H9 (cell line): ENCODE measurements around the gene KCNH1. TPM values are rescaled to one million over a fixed set of nuclear protein-coding genes. Genes with fewer than 3 reads are reported as not detected.

ENCODE experiments used
- DNase-seq: peaks from one replicate; pipeline ENCODE4 v3.0.0-alpha.2; 2017
- H2AFZ ChIP-seq: one replicate; pipeline ENCODE4 v1.6.1; 2013; ENCODE audit warnings: mild to moderate bottlenecking, low read length, control low read depth, moderate library complexity
- H2AK5ac ChIP-seq: 2 replicates; pipeline ENCODE4 v1.6.1; 2013; ENCODE audit warnings: low read length, control low read depth, mixed read lengths; ENCODE audit not compliant: insufficient read length
- H2BK120ac ChIP-seq: one replicate; pipeline ENCODE4 v1.6.1; 2013; ENCODE audit warnings: low read depth, mild to moderate bottlenecking, low read length, control low read depth, inconsistent platforms; ENCODE audit not compliant: poor library complexity, severe bottlenecking
- H2BK12ac ChIP-seq: 2 replicates; pipeline ENCODE4 v1.6.1; 2013; ENCODE audit warnings: low read length, control low read depth, mixed read lengths, low read depth; ENCODE audit not compliant: insufficient read length
- H2BK15ac ChIP-seq: 2 replicates; pipeline ENCODE4 v1.6.1; 2013; ENCODE audit warnings: low read depth, low read length, control low read depth
- H2BK20ac ChIP-seq: one replicate; pipeline ENCODE4 v1.6.1; 2013; ENCODE audit warnings: low read depth, mild to moderate bottlenecking, low read length, control low read depth, inconsistent platforms; ENCODE audit not compliant: poor library complexity, severe bottlenecking
- H2BK5ac ChIP-seq: 2 replicates; pipeline ENCODE4 v1.6.1; 2013; ENCODE audit warnings: low read length, control low read depth, mixed read lengths; ENCODE audit not compliant: insufficient read length
- H3K14ac ChIP-seq: 2 replicates; pipeline ENCODE4 v1.6.1; 2013; ENCODE audit warnings: low read length, control low read depth; ENCODE audit not compliant: insufficient read depth
- H3K18ac ChIP-seq: 2 replicates; pipeline ENCODE4 v1.6.1; 2013; ENCODE audit warnings: low read depth, mild to moderate bottlenecking, mixed read lengths, low read length, control low read depth; ENCODE audit not compliant: insufficient read length
- H3K23ac ChIP-seq: 2 replicates; pipeline ENCODE4 v1.6.1; 2013; ENCODE audit warnings: low read length, control low read depth, mixed read lengths, low read depth; ENCODE audit not compliant: insufficient read length
- H3K23me2 ChIP-seq: 2 replicates; pipeline ENCODE4 v1.6.1; 2013; ENCODE audit warnings: low read depth, mild to moderate bottlenecking, mixed read lengths, low read length, control low read depth; ENCODE audit not compliant: insufficient read length, poor library complexity, severe bottlenecking
- H3K27ac ChIP-seq: 2 replicates; pipeline ENCODE4 v1.5.1; 2013; ENCODE audit warnings: low read length, control low read depth, mixed read lengths, low read depth; ENCODE audit not compliant: insufficient read length
- H3K27me3 ChIP-seq: 2 replicates; pipeline ENCODE4 v1.6.1; 2013; ENCODE audit warnings: low read length, control low read depth, inconsistent platforms; ENCODE audit not compliant: insufficient read depth
- H3K4ac ChIP-seq: 2 replicates; pipeline ENCODE4 v1.6.1; 2013; ENCODE audit warnings: low read depth, mild to moderate bottlenecking, control low read depth, inconsistent platforms, low read length, moderate library complexity
- H3K4me1 ChIP-seq: 2 replicates; pipeline ENCODE4 v1.6.1; 2013; ENCODE audit warnings: low read length, control low read depth, inconsistent platforms; ENCODE audit not compliant: insufficient read depth
- H3K4me2 ChIP-seq: 2 replicates; pipeline ENCODE4 v1.6.1; 2013; ENCODE audit warnings: low read length, control low read depth, mixed read lengths; ENCODE audit not compliant: insufficient read length, insufficient read depth
- H3K56ac ChIP-seq: 2 replicates; pipeline ENCODE4 v1.6.1; 2013; ENCODE audit warnings: low read depth, mild to moderate bottlenecking, mixed read lengths, low read length, control low read depth; ENCODE audit not compliant: insufficient read length
- H3K79me1 ChIP-seq: 2 replicates; pipeline ENCODE4 v1.6.1; 2013; ENCODE audit warnings: low read depth, mild to moderate bottlenecking, moderate library complexity, low read length, control low read depth, inconsistent platforms; ENCODE audit not compliant: insufficient read depth, poor library complexity, severe bottlenecking
- H3K79me2 ChIP-seq: 2 replicates; pipeline ENCODE4 v1.6.1; 2013; ENCODE audit warnings: low read length, control low read depth, inconsistent platforms; ENCODE audit not compliant: insufficient read depth
- H3K9ac ChIP-seq: 2 replicates; pipeline ENCODE4 v1.6.1; 2013; ENCODE audit warnings: low read length, control low read depth, mixed read lengths; ENCODE audit not compliant: insufficient read length; ENCODE audit errors: extremely low read depth
- H3K9me3 ChIP-seq: one replicate; pipeline ENCODE4 v1.6.1; 2013; ENCODE audit warnings: low read depth, low read length, inconsistent platforms; ENCODE audit not compliant: control insufficient read depth
- H3T11ph ChIP-seq: one replicate; pipeline ENCODE4 v1.6.1; 2013; ENCODE audit warnings: mild to moderate bottlenecking, low read length, control low read depth, inconsistent platforms
- H4K20me1 ChIP-seq: one replicate; pipeline ENCODE4 v1.6.1; 2013; ENCODE audit not compliant: control insufficient read depth, insufficient read length, insufficient read depth
- H4K5ac ChIP-seq: 2 replicates; pipeline ENCODE4 v1.6.1; 2013; ENCODE audit warnings: low read depth, mild to moderate bottlenecking, mixed read lengths, low read length, control low read depth; ENCODE audit not compliant: insufficient read length
- H4K8ac ChIP-seq: replicated peaks from 2 replicates; pipeline ENCODE4 v1.6.1; 2013; ENCODE audit warnings: low read length, control low read depth, mixed read lengths, low read depth; ENCODE audit not compliant: insufficient read length
- H4K91ac ChIP-seq: 2 replicates; pipeline ENCODE4 v1.6.1; 2013; ENCODE audit warnings: low read depth, mild to moderate bottlenecking, moderate library complexity, mixed read lengths, low read length, control low read depth; ENCODE audit not compliant: insufficient read length
- H3K27ac Mint-ChIP-seq, 3 experiments: 2 replicates in 2 of 3; 3 replicates in 1 of 3; pipeline ENCODE4 v1.8.0; 2020 to 2021; ENCODE audit warnings: mixed read lengths in 3 of 3, mild to moderate bottlenecking in 1 of 3, moderate library complexity in 1 of 3
- H3K27me3 Mint-ChIP-seq: 2 replicates; pipeline ENCODE4 v1.8.0; 2021; ENCODE audit warnings: low read depth, mild to moderate bottlenecking, moderate library complexity, mixed read lengths
- H3K36me3 Mint-ChIP-seq, 3 experiments: 2 replicates in 2 of 3; 3 replicates in 1 of 3; pipeline ENCODE4 v1.8.0; 2020 to 2021; ENCODE audit warnings: low read depth in 3 of 3, mixed read lengths in 3 of 3; ENCODE audit not compliant: insufficient read depth in 1 of 3
- H3K4me1 Mint-ChIP-seq, 2 experiments: 2 replicates each; pipeline ENCODE4 v1.8.0; 2020; ENCODE audit warnings: mixed read lengths in 2 of 2
- H3K4me3 Mint-ChIP-seq, 2 experiments: 2 replicates in 1 of 2; 3 replicates in 1 of 2; pipeline ENCODE4 v1.8.0; 2020 to 2021; ENCODE audit warnings: mild to moderate bottlenecking in 2 of 2, mixed read lengths in 2 of 2, moderate library complexity in 1 of 2
- H3K9me3 Mint-ChIP-seq, 2 experiments: 2 replicates in 1 of 2; 3 replicates in 1 of 2; pipeline ENCODE4 v1.8.0; 2020; ENCODE audit warnings: mild to moderate bottlenecking in 2 of 2, mixed read lengths in 2 of 2, moderate library complexity in 1 of 2
- WGBS: extraction: QIAGEN DNeasy Blood & Tissue Kit; methylation state at CpG from one replicate; pipeline ENCODE4 v1.1.7; 2013; ENCODE audit warnings: missing lambda C conversion rate, low lambda C conversion rate, mixed read lengths; ENCODE audit not compliant: insufficient read length; ENCODE audit errors: extremely low coverage; 5-methylcytosine and 5-hydroxymethylcytosine counted together
- total RNA-seq: library from RNA; stranded (reverse); gene quantifications from 2 replicates; pipeline ENCODE4 v1.2.1, GENCODE V29; 2021
- TF ChIP-seq, protein P1 (sequence below): fragments of 200-600 bp; sonication (generic); conservative IDR thresholded peaks from 3 replicates; pipeline ENCODE4 v1.8.0; 2021; ENCODE audit warnings: antibody characterized with exemption, mild to moderate bottlenecking

KCNH1 gene
- total RNA-seq, 1 experiment from 2014 or later = 0.11 TPM

DNA sequence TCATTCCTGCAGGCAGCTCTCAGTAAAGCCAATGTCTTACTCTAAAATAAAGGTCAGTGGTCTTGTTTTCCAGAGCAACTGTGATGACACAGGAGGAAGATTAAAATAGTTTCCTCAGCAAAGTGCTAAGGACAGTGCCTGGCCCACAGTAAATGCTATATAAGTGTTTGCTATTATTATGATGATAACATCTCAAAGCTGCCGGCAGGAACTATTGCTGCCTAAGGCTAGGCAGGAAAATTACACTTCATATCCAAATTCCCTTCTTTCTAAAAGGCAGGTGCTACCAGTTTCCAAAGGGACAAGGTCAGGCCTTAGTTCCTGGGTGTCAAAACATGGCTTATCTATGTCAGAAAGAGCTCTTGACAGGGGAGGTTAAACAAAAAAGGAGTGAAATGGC is 403.9 kb downstream of the KCNH1 start:
- Histone ChIP-seq H3K79me2 (no peaks in the 10 kb centered on the region), H3K4me2 (no peak overlapping the region), H4K5ac (no peak overlapping the region), H3K23me2 (no peaks in the 10 kb centered on the region), H2BK5ac (no peak overlapping the region), H2BK15ac (no peak overlapping the region), H2BK12ac (no peak overlapping the region), H4K8ac (no peak overlapping the region), H4K91ac (no peak overlapping the region), H3K23ac (no peak overlapping the region), H2AFZ (no peak overlapping the region), H3K56ac (no peak overlapping the region), H2BK20ac (no peak overlapping the region), H3K27ac (no peak overlapping the region), H3T11ph (no peak overlapping the region), H3K9ac (no peak overlapping the region), H3K14ac (no peak overlapping the region), H4K20me1 (no peaks in the 10 kb centered on the region), H3K4ac (no peak overlapping the region), H3K18ac (no peak overlapping the region), H3K27me3 (no peaks in the 10 kb centered on the region), H3K4me1 (no peaks in the 10 kb centered on the region), H2AK5ac (no peak overlapping the region), H3K79me1 (no peaks in the 10 kb centered on the region), H2BK120ac (no peak overlapping the region), H3K9me3 (no peaks in the 10 kb centered on the region)
- DNase-seq = no peak
- Mint-ChIP-seq H3K4me1 (peaks cover 11 to 19% of the 10 kb centered on the region in 2 experiments; a peak in 2 of 4 replicates), H3K9me3 (no peaks in the 10 kb centered on the region), H3K4me3 (no peak overlapping the region), H3K27me3 (peaks cover 8% of the 10 kb centered on the region), H3K36me3 (no peaks in the 10 kb centered on the region), H3K27ac (no peak overlapping the region)
- no CpG with 5 or more reads among the region's 1 CpG for WGBS
- TF ChIP-seq, protein P1, sequence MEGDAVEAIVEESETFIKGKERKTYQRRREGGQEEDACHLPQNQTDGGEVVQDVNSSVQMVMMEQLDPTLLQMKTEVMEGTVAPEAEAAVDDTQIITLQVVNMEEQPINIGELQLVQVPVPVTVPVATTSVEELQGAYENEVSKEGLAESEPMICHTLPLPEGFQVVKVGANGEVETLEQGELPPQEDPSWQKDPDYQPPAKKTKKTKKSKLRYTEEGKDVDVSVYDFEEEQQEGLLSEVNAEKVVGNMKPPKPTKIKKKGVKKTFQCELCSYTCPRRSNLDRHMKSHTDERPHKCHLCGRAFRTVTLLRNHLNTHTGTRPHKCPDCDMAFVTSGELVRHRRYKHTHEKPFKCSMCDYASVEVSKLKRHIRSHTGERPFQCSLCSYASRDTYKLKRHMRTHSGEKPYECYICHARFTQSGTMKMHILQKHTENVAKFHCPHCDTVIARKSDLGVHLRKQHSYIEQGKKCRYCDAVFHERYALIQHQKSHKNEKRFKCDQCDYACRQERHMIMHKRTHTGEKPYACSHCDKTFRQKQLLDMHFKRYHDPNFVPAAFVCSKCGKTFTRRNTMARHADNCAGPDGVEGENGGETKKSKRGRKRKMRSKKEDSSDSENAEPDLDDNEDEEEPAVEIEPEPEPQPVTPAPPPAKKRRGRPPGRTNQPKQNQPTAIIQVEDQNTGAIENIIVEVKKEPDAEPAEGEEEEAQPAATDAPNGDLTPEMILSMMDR = no peak
